IMR-90 (cell line): ENCODE results near the gene FLYWCH1. TPM values are rescaled to one million over a fixed set of nuclear protein-coding genes. Genes with fewer than 3 reads are reported as not detected.

Source experiments
- ATAC-seq: fragments of 200-7000 bp; cut with Tn5 transposase; 2 replicates; pipeline ENCODE4 v1.9.1; 2020; ENCODE audit warnings: low read depth, mild to moderate bottlenecking, moderate library complexity
- BruUV-seq: library from RNA; stranded (reverse); fragments of 400-500 nt; replicated peaks from 2 replicates; lab custom pipeline; 2021; lab: Mats Ljungman, UMichigan
- CTCF ChIA-PET: fragments of 300-600 bp; formaldehyde crosslinking; extraction: SDS; loops from one replicate; lab custom pipeline; 2021; ENCODE audit warnings: antibody characterized with exemption; lab: Yijun Ruan, JAX
- POLR2A ChIA-PET: fragments of 300-600 bp; sonication (Branson Sonifier 250); formaldehyde crosslinking; loops from one replicate; lab custom pipeline; 2022; ENCODE audit warnings: antibody characterized with exemption; ENCODE audit not compliant: unreplicated experiment; lab: Charles Lee
- DNase-seq: peaks from one replicate; pipeline ENCODE4 v3.0.0; 2013
- H2AFZ ChIP-seq: replicated peaks from 2 replicates; pipeline ENCODE3; 2013; ENCODE audit warnings: low read length, mild to moderate bottlenecking; ENCODE audit not compliant: poor library complexity
- H2AK5ac ChIP-seq: 2 replicates; pipeline ENCODE4 v1.6.1; 2013; ENCODE audit warnings: low read depth, low read length, inconsistent platforms
- H2AK9ac ChIP-seq: replicated peaks from 2 replicates; pipeline ENCODE3; 2013; ENCODE audit warnings: mild to moderate bottlenecking, low read depth, low read length, moderate library complexity; ENCODE audit not compliant: poor library complexity
- H2BK120ac ChIP-seq: 2 replicates; pipeline ENCODE4 v1.6.1; 2013; ENCODE audit warnings: low read depth, low read length, inconsistent platforms
- H2BK15ac ChIP-seq: 3 replicates; pipeline ENCODE4 v1.6.1; 2013; ENCODE audit warnings: low read depth, low read length, inconsistent platforms
- H2BK20ac ChIP-seq: 2 replicates; pipeline ENCODE4 v1.6.1; 2013; ENCODE audit warnings: low read depth, mild to moderate bottlenecking, inconsistent platforms, low read length, moderate library complexity
- H2BK5ac ChIP-seq: 2 replicates; pipeline ENCODE4 v1.6.1; 2013; ENCODE audit warnings: mild to moderate bottlenecking, low read depth, low read length, inconsistent platforms; ENCODE audit not compliant: poor library complexity, severe bottlenecking
- H3K14ac ChIP-seq: replicated peaks from 2 replicates; pipeline ENCODE4 v1.6.1; 2013; ENCODE audit warnings: low read depth, low read length, inconsistent platforms
- H3K18ac ChIP-seq: 2 replicates; pipeline ENCODE4 v1.6.1; 2013; ENCODE audit warnings: low read depth, low read length, control low read depth
- H3K23ac ChIP-seq: 2 replicates; pipeline ENCODE4 v1.6.1; 2013; ENCODE audit warnings: low read depth, low read length, inconsistent platforms
- H3K27ac ChIP-seq: 2 replicates; pipeline ENCODE4 v1.5.1; 2013; ENCODE audit warnings: mild to moderate bottlenecking, control low read depth, low read length; ENCODE audit not compliant: insufficient read depth
- H3K27me3 ChIP-seq: 2 replicates; pipeline ENCODE4 v1.6.1; 2013; ENCODE audit warnings: low read length; ENCODE audit not compliant: control insufficient read depth, insufficient read depth
- H3K36me3 ChIP-seq: 2 replicates; pipeline ENCODE4 v1.6.1; 2013; ENCODE audit warnings: low read length, mixed read lengths; ENCODE audit not compliant: control insufficient read depth, insufficient read depth
- H3K4ac ChIP-seq: 2 replicates; pipeline ENCODE4 v1.6.1; 2013; ENCODE audit warnings: low read depth, low read length, inconsistent platforms
- H3K4me1 ChIP-seq: 2 replicates; pipeline ENCODE4 v1.6.1; 2013; ENCODE audit warnings: low read length, mixed read lengths; ENCODE audit not compliant: control insufficient read depth, insufficient read depth
- H3K4me2 ChIP-seq: 2 replicates; pipeline ENCODE4 v1.6.1; 2013; ENCODE audit warnings: low read depth, mild to moderate bottlenecking, control low read depth, low read length, moderate library complexity
- H3K4me3 ChIP-seq: 2 replicates; pipeline ENCODE4 v1.5.1; 2013; ENCODE audit warnings: low read depth, mild to moderate bottlenecking, control low read depth, low read length, moderate library complexity; ENCODE audit not compliant: insufficient read depth
- H3K56ac ChIP-seq: 2 replicates; pipeline ENCODE4 v1.6.1; 2013; ENCODE audit warnings: low read length, inconsistent platforms; ENCODE audit not compliant: insufficient read depth; ENCODE audit errors: extremely low read depth
- H3K79me1 ChIP-seq, 2 experiments: 2 replicates each; pipeline ENCODE4 v1.6.1; 2013; ENCODE audit warnings: low read length in 2 of 2, inconsistent platforms in 1 of 2, low read depth in 1 of 2
- H3K9ac ChIP-seq: 2 replicates; pipeline ENCODE4 v1.6.1; 2013; ENCODE audit warnings: low read depth, low read length, control low read depth
- H3K9me1 ChIP-seq: 2 replicates; pipeline ENCODE4 v1.6.1; 2013; ENCODE audit warnings: low read length, inconsistent platforms; ENCODE audit not compliant: insufficient read depth
- H3K9me3 ChIP-seq: 2 replicates; pipeline ENCODE4 v1.6.1; 2013; ENCODE audit warnings: low read length; ENCODE audit not compliant: control insufficient read depth, insufficient read depth
- H4K20me1 ChIP-seq: 2 replicates; pipeline ENCODE4 v1.6.1; 2013; ENCODE audit warnings: low read length, inconsistent platforms; ENCODE audit not compliant: insufficient read depth
- H4K5ac ChIP-seq: 2 replicates; pipeline ENCODE4 v1.6.1; 2013; ENCODE audit warnings: mild to moderate bottlenecking, low read depth, low read length, control low read depth
- H4K8ac ChIP-seq, 2 experiments: 2 replicates each; pipeline ENCODE4 v1.6.1; 2013; ENCODE audit warnings: low read depth in 2 of 2, low read length in 2 of 2, control low read depth in 1 of 2, inconsistent platforms in 1 of 2
- H4K91ac ChIP-seq: 2 replicates; pipeline ENCODE4 v1.6.1; 2013; ENCODE audit warnings: low read depth, low read length, inconsistent platforms; ENCODE audit not compliant: insufficient read depth
- BHLHE40 ChIP-seq: fragments of 150-350 bp; IDR thresholded peaks from 2 replicates; pipeline ENCODE4 v1.6.1; 2016; ENCODE audit warnings: mild to moderate bottlenecking, low read depth, low read length
- CEBPB ChIP-seq: IDR thresholded peaks from 2 replicates; pipeline ENCODE4 v1.6.1; 2012; ENCODE audit warnings: low read depth, low read length, improper control_type of control experiment
- CHD1 ChIP-seq: IDR thresholded peaks from 2 replicates; pipeline ENCODE4 v1.6.1; 2012; ENCODE audit warnings: low read depth, low read length, improper control_type of control experiment
- FOS ChIP-seq: fragments of 150-350 bp; IDR thresholded peaks from 2 replicates; pipeline ENCODE4 v1.6.1; 2016; ENCODE audit warnings: low read depth, low read length
- MAFK ChIP-seq: IDR thresholded peaks from 2 replicates; pipeline ENCODE4 v1.6.1; 2012; ENCODE audit warnings: low read depth, low read length, improper control_type of control experiment
- MAZ ChIP-seq: IDR thresholded peaks from 2 replicates; pipeline ENCODE4 v1.6.1; 2012; ENCODE audit warnings: low read depth, mild to moderate bottlenecking, low read length, improper control_type of control experiment, moderate library complexity, borderline replicate concordance
- MXI1 ChIP-seq: IDR thresholded peaks from 2 replicates; pipeline ENCODE4 v1.6.1; 2012; ENCODE audit warnings: low read depth, mild to moderate bottlenecking, low read length, moderate library complexity, borderline replicate concordance
- NFE2L2 ChIP-seq: fragments of 150-350 bp; IDR thresholded peaks from 2 replicates; pipeline ENCODE4 v1.6.1; 2016; ENCODE audit warnings: low read depth, mild to moderate bottlenecking, low read length
- POLR2A ChIP-seq: IDR thresholded peaks from 2 replicates; pipeline ENCODE4 v1.6.1; 2012; ENCODE audit warnings: mild to moderate bottlenecking, low read depth, low read length
- RAD21 ChIP-seq: IDR thresholded peaks from 2 replicates; pipeline ENCODE4 v1.6.1; 2012; ENCODE audit warnings: low read length, improper control_type of control experiment
- RCOR1 ChIP-seq: IDR thresholded peaks from 2 replicates; pipeline ENCODE4 v1.6.1; 2012; ENCODE audit warnings: mild to moderate bottlenecking, low read length, improper control_type of control experiment; ENCODE audit not compliant: insufficient replicate concordance
- RFX5 ChIP-seq: IDR thresholded peaks from 2 replicates; pipeline ENCODE4 v1.8.0; 2012; ENCODE audit warnings: low read depth, mild to moderate bottlenecking, low read length, moderate library complexity
- SMC3 ChIP-seq: fragments of 150-350 bp; IDR thresholded peaks from 2 replicates; pipeline ENCODE4 v1.6.1; 2016; ENCODE audit warnings: low read depth, mild to moderate bottlenecking, antibody characterized with exemption, low read length, moderate library complexity
- WGBS, 2 experiments: methylation state at CpG; one replicate each; pipeline versions ENCODE4 v1.1.5 to v1.1.7; 2013; ENCODE audit warnings: missing lambda C conversion rate in 2 of 2; ENCODE audit not compliant: insufficient read length in 1 of 2; ENCODE audit errors: extremely low coverage in 2 of 2; 5-methylcytosine and 5-hydroxymethylcytosine counted together
- dilution Hi-C: fragments of 300-500 bp; cut with HindIII; formaldehyde crosslinking; loops from one replicate; pipeline ENCODE4 v1.14.3; 2018; ENCODE audit warnings: low sequenced_read_pairs; ENCODE audit not compliant: unreplicated experiment
- in situ Hi-C: fragments of 300-500 bp; cut with MboI; formaldehyde crosslinking; loops from 3 replicates; pipeline ENCODE4 v1.14.3; 2019; ENCODE audit warnings: low sequenced_read_pairs, inconsistent platforms, mixed read lengths
- intact Hi-C: fragments of 100-400 bp; cut with micrococcal nuclease; formaldehyde crosslinking; loops from 2 replicates; pipeline ENCODE4 v1.10.0; 2022
- polyA plus RNA-seq, 3 experiments: library from polyadenylated mRNA; depleted of rRNA; stranded (reverse); fragments of >200 nt; gene quantifications; 2 replicates each; pipeline ENCODE4 v1.2.3, GENCODE V29; 2012; ENCODE audit warnings: low replicate concordance in 1 of 3
- total RNA-seq: library from RNA; depleted of rRNA; stranded (reverse); fragments of >200 nt; gene quantifications from 2 replicates; pipeline ENCODE4 v1.2.3, GENCODE V29; 2012
- TF ChIP-seq, protein P1 (sequence below): fragments of 150-350 bp; IDR thresholded peaks from 2 replicates; pipeline ENCODE4 v1.6.1; 2017; ENCODE audit warnings: mild to moderate bottlenecking, antibody characterized with exemption, low read length, low read depth
- TF ChIP-seq, protein P2 (sequence below): fragments of 150-350 bp; IDR thresholded peaks from 2 replicates; pipeline ENCODE4 v1.6.1; 2016; ENCODE audit warnings: low read depth, mild to moderate bottlenecking, low read length, moderate library complexity, borderline replicate concordance
- TF ChIP-seq, protein P3 (sequence below): conservative IDR thresholded peaks from 2 replicates; pipeline ENCODE4 v1.5.1; 2012; ENCODE audit warnings: mild to moderate bottlenecking, low read depth, low read length, improper control_type of control experiment

FLYWCH1 gene
- total and polyA plus RNA-seq, 2 of the 4 experiments (the other 2 are of a cell fraction) = 14.3 to 25.2 TPM

DNA sequence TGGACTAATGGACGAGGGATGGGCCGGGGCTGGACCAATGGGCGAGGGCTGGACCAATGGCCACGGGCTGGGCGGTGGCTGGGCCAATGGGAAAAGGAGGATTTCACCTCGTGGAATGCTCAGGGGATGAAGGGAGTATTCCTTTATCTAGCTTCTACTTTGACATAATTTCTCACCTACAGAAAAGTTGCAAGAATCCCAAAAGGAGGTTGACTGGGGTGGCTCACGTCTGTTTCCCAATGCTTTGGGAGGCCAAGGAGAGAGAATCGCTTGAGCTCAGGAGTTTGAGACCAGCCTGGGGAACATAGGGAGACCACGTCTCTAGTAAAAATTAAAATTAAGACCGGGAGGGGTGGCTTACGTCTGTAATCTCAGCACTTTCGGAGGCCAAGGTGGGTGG, 5.7 kb upstream of the FLYWCH1 start:
- Histone ChIP-seq H3K23ac (no peak overlapping the region), H3K9me1 (no peaks in the 10 kb centered on the region), H4K20me1 (no peaks in the 10 kb centered on the region), H3K9ac (no peak overlapping the region), H2AK9ac (no peak overlapping the region), H3K4ac (0 out of 2 replicates have a peak overlapping the region, but pooled peaks have one; percentile 56), H3K9me3 (no peaks in the 10 kb centered on the region), H2BK5ac (no peak overlapping the region), H3K18ac (no peak overlapping the region), H4K91ac (no peak overlapping the region), H3K4me2 (peak overlapping the region; percentile 54; the same call in 1 of the 2 replicates), H2BK20ac (no peak overlapping the region), H3K14ac (no peak overlapping the region), H3K4me3 (no peak overlapping the region), H3K79me1 (0 out of 4 replicates have a peak, but pooled peaks cover 0 to 3% of the 10 kb centered on the region in 2 experiments), H3K27ac (no peak overlapping the region), H4K8ac (peak overlapping the region; percentile 40 to 82; a peak in 1 of 4 replicates), H3K36me3 (no peaks in the 10 kb centered on the region), H2AK5ac (0 out of 2 replicates have a peak overlapping the region, but pooled peaks have one; percentile 48), H4K5ac (no peak overlapping the region), H2BK120ac (no peak overlapping the region), H2AFZ (peak overlapping the region; percentile 75), H3K4me1 (peaks cover 3% of the 10 kb centered on the region), H2BK15ac (no peak overlapping the region), H3K27me3 (no peaks in the 10 kb centered on the region), H3K56ac (no peak overlapping the region)
- ChIA-PET POLR2A (interaction anchor here (0.6 to 0.7 kb wide), 2 partner anchors 19 to 38 kb away, joined by 3 read pairs; no protein-coding TSS in a partner anchor), CTCF (interaction anchor here (0.7 to 2.1 kb wide), 3 partner anchors 21 to 67 kb away, joined by 3 to 10 read pairs (median 5); no protein-coding TSS in a partner anchor)
- no peak for DNase-seq
- TF ChIP-seq CEBPB (no peak), POLR2A (no peak), MXI1 (peak; percentile 20; the same call in 1 of the 2 replicates), RAD21 (no peak), RFX5 (no peak), BHLHE40 (no peak), FOS (no peak), NFE2L2 (no peak), RCOR1 (no peak), MAZ (no peak), CHD1 (no peak), SMC3 (no peak), MAFK (no peak)
- TF ChIP-seq, protein P1, sequence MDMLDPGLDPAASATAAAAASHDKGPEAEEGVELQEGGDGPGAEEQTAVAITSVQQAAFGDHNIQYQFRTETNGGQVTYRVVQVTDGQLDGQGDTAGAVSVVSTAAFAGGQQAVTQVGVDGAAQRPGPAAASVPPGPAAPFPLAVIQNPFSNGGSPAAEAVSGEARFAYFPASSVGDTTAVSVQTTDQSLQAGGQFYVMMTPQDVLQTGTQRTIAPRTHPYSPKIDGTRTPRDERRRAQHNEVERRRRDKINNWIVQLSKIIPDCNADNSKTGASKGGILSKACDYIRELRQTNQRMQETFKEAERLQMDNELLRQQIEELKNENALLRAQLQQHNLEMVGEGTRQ = peak; percentile 43; the same call in 1 of the 2 replicates
- TF ChIP-seq, protein P2, sequence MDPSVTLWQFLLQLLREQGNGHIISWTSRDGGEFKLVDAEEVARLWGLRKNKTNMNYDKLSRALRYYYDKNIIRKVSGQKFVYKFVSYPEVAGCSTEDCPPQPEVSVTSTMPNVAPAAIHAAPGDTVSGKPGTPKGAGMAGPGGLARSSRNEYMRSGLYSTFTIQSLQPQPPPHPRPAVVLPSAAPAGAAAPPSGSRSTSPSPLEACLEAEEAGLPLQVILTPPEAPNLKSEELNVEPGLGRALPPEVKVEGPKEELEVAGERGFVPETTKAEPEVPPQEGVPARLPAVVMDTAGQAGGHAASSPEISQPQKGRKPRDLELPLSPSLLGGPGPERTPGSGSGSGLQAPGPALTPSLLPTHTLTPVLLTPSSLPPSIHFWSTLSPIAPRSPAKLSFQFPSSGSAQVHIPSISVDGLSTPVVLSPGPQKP = no peak
- TF ChIP-seq, protein P3, sequence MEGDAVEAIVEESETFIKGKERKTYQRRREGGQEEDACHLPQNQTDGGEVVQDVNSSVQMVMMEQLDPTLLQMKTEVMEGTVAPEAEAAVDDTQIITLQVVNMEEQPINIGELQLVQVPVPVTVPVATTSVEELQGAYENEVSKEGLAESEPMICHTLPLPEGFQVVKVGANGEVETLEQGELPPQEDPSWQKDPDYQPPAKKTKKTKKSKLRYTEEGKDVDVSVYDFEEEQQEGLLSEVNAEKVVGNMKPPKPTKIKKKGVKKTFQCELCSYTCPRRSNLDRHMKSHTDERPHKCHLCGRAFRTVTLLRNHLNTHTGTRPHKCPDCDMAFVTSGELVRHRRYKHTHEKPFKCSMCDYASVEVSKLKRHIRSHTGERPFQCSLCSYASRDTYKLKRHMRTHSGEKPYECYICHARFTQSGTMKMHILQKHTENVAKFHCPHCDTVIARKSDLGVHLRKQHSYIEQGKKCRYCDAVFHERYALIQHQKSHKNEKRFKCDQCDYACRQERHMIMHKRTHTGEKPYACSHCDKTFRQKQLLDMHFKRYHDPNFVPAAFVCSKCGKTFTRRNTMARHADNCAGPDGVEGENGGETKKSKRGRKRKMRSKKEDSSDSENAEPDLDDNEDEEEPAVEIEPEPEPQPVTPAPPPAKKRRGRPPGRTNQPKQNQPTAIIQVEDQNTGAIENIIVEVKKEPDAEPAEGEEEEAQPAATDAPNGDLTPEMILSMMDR = no peak
- BruUV-seq = no TSS peak
- intact Hi-C loops (loop anchor here (2.0 kb wide), 1 partner anchor 13 kb away; no protein-coding TSS in a partner anchor), in situ Hi-C loops (no loop called here), dilution Hi-C loops (no loop called here)
- WGBS, 2 experiments = no CpG with 5 or more reads among the region's 12 CpGs
- ATAC-seq = no peak
